HG03095 (cell line): ENCODE data around the gene MRPL58.
"Not testable (repeated sequence)": the region's sequence is repeated elsewhere in the genome, so short reads cannot be mapped to it uniquely, and the experiment has no call there.

Experiments
- ATAC-seq: cut with Tn5 transposase; IDR thresholded peaks from one replicate; pipeline ENCODE4 v1.9.1; 2021; ENCODE audit warnings: moderate library complexity; ENCODE audit not compliant: unreplicated experiment

The MRPL58 gene

DNA sequence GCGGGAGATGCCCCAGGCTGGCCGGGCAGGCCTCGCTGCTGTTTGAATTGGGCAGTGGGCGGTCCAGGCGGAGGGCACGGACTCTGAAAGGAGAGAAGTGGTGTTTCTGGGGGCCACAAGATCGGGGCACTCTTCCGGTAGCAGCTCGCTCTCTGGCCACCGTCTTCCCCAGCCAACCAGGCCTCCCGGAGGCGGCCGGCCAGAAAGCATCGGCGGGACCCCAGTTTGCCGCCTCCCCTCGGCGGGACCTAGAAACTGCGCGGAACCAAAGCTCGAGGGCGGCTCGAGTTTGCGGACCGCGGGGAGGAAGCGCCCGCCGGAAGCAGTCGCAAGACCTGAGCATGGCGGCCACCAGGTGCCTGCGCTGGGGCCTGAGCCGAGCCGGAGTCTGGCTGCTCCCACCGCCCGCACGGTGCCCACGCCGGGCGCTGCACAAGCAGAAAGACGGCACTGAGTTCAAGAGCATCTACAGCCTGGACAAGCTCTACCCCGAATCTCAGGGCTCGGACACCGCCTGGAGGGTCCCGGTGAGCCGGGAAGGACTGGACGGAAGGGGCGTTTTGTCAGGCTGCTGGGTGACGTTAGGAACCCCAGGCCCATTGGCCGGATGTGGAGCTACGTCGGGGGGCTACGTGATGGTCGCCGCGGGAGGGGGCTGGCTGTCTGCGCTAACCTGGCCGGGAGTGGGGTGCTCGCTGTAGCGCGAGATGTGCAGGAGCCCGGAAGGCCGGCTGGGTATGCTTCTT, at the start of gene MRPL58:
MRPL58 (plus strand) TSS at position 325 of the 746 bp plus-strand sequence; CDS start at position 342, 17 bp downstream.
- peak; percentile 80 for ATAC-seq

DNA sequence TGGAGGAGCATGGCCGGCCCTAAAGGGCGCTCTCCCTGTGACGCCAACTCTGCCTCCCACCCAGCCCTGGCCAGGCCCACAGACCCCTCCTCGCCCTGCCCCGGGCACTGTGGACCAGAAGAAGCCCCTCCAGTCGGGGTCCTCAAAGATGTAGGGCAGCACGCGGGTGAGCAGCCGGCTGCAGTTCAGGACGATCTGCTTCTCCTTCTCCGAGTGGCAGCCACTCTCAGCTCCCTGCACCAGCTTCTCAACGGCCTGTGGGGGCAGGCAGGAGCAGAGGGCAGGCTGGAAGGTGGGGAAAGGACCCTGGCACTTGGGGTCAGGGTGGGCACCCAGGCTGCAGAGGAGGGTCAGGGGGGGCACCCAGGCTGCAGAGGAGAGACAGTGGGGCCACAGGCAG, 48.8 kb upstream of the MRPL58 start:
- no peak for ATAC-seq

- ATAC-seq = no peak
These were observed 48.2 kb upstream of the MRPL58 start for GRCh38 chr17:74964246-74964761.

- no peak for ATAC-seq
These were observed 47.4 kb upstream of the MRPL58 start for GRCh38 chr17:74964988-74965622.

- ATAC-seq = no peak
These were observed 44.1 kb upstream of the MRPL58 start for GRCh38 chr17:74968361-74968780.

GRCh38 chr17:74969501-74969900, 43.0 kb upstream of the MRPL58 start:
- ATAC-seq = not testable (repeated sequence)

DNA sequence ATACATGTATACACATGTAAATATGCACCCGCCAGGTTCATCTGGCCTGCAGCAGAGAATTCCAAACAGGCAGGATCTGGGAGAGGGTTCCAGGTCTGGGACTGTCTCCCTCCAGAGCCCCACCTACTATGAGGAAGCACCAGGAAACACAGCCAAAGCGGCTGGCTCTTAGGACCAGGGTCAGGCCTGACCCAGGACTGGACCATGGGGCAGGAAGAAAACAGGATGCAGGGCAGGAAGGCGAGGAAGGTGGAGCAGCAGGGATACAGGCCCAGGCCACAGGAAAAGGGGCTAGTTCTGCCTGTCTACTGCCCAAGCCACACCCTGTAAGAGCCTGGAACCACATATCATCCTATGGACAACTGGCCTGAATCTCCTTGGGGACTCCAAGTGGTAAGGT, 42.1 kb upstream of the MRPL58 start:
- ATAC-seq = no peak

GRCh38 chr17:74971069-74971841, 41.2 kb upstream of the MRPL58 start:
- ATAC-seq = no peak

GRCh38 chr17:74971842-74972106, 40.7 kb upstream of the MRPL58 start:
- no peak for ATAC-seq

DNA sequence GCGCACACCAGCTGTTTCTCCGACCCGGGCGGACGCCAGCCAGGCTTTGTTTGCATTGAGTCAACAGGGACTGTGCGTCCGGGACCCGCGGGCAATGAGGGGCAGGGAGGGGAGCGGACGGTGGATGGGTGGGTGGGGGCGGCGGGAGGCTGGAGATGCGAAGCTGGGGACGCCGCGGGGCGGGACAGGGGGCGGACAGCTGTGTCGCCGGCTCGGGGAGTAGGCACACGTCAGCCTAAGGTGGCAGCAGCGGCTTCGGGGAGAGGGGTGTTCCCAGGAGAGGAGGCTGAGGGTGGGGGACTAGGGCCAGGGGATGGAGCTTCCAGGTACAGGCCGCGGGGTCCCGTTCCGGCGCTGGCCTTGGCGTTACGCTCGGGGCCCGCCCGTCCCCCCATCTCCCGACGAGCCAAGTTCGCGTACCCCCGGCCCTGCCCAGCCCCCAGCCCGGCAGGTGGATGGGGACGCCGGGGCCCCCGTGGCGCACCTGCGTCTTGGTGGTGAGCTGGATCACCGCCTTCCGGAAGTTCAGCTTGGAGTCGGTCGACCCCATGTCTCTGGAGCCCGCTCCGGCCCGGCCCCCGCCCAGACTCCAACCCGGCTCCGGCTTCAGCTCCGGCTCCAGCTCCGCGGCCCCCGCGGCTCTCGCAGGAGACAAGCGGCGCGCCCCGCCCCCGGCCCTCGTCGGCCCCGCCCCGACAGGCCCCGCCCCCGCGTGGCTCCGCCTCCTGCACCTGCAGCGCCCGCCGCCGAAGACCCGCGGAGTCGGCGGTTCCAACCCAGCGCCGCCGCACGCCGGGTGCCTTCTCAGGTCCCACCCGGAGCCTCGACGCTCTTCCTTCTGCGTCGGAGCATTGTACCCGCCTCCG, 40.1 kb upstream of the MRPL58 start, which contains the start of gene HID1:
HID1 (minus strand) TSS at position 653 of the 866 bp plus-strand sequence; CDS start at position 550, 103 bp downstream.
- ATAC-seq = no peak

DNA sequence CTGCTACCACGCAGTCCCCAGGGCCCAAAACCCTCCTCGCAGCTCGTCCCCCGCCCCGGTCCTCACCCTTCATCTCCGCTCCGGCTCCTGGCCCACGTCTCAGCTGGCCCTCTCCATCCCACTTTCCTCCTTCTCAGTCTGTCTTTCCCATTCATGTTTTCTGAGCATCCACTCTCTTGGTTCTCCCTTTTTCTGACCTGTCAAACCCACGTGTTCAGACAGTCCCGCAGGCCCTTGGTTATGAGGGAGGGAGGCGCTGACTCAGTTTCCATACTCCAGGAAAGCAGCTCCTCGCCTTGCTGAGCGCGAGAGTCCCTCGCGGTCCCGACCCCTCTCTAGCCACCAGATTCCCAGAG, 39.5 kb upstream of the MRPL58 start:
- no peak for ATAC-seq

DNA sequence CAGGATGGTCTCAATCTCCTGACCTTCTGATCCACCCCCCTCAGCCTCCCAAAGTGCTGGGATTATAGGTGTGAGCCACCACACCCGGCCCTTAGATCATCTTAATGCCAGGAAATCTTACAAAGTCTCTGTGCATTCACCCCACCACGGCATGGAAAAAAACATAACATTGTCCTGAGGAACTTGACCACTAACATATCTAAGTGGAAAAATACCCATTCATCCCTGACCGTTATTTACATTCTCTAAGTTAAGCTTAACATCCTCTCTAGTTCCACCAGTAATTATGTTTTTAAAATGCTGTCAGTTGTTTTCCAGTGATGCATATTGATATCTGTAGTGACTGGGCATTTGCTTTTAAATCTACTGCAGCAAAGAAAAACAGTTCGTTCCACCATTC, 36.5 kb upstream of the MRPL58 start:
- ATAC-seq = no peak

DNA sequence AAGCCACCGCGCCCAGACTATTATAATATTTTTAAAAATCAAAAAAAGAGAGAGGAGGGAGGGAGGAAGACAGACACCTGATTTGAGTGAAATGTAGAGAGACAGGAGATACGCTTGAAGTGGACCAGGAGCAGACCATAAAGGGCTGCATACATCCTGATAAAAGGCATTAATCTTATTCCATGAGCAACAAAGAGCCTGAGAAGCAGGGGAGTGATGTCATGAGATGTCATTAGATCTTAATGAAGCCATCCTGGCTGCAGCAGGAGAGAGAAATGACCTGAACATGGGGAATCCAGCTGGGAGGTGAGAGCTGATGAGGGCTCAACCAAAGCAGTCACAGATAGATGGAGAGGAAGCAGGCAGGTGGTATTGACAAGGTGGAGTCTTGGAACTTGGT, 34.7 kb upstream of the MRPL58 start:
- no peak for ATAC-seq

GRCh38 chr17:74978240-74978639, 34.2 kb upstream of the MRPL58 start:
- no peak for ATAC-seq

DNA sequence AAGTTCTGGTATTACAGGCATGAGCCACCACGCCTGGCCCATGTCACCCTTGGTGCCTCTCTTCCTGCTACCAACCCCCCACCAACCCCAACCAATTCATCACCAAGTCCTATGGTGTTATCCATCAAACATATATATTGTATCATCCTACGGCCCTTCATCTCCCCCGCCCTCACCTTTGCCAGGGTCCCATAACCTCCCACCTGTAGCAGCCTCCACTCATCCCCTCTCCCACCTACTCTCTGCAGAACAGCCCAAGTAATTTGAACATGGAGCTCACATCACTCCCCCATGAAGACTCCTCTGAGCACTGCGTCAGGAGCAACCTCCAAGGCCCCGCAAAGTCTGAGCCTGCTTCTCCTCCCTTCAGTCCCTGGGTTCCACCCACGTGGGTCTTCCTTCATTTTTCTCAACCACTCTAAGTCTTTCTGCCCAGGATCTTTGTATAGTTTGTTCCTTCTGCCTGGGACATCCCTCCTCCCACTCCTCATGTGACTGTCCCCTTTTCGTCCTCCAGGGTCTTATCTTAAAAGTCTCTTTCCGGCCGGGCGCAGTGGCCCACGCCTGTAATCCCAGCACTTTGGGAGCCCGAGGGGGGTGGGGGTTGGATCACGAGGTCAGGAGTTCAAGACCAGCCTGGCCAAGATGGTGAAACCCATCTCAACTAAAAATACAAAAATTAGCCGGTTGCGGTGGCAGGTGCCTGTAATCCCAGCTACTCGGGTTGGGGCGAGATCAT, 32.9 kb upstream of the MRPL58 start:
- no peak for ATAC-seq

GRCh38 chr17:74981318-74981978, 31.0 kb upstream of the MRPL58 start:
- no peak for ATAC-seq

DNA sequence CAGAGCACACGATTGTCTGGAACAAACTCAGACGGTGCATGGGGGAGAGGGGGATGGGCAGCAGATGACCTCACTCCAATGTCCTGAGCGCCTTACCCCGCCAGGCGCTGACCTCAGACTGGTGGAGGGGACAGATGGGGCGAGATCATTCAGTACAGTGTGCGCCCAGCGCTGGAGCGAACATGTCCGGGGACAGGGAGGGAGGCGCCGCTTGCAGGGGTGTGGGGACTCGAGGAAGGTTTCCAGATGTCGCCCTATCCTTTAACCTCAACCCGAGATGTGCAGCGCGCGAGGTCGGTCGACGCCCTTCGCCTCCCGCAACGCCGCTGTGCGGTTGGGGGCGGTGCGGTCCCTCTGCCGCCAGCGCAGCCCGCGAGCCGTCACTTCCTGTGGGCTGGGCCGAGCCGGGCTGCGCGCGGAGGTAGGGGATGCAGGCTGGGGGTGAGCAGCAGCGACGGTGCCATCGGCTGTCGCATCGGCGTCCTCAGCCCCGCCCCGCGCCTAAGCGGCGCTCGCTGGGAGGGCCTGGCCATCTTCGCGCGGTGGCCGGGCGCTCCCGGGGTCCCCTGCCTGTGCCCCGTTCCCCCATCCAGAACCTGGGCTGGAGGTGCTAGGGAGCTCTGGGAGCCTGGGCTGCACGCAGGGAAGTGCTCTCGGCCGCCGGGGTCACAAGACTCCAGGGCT, 30.3 kb upstream of the MRPL58 start:
- no peak for ATAC-seq

GRCh38 chr17:74982663-74983313, 29.7 kb upstream of the MRPL58 start:
- ATAC-seq = not testable (repeated sequence)

- ATAC-seq = no peak
These were observed 26.3 kb upstream of the MRPL58 start for GRCh38 chr17:74986206-74986576.
